ENCODE results near the gene NXPH4.

NXPH4 gene

DNA sequence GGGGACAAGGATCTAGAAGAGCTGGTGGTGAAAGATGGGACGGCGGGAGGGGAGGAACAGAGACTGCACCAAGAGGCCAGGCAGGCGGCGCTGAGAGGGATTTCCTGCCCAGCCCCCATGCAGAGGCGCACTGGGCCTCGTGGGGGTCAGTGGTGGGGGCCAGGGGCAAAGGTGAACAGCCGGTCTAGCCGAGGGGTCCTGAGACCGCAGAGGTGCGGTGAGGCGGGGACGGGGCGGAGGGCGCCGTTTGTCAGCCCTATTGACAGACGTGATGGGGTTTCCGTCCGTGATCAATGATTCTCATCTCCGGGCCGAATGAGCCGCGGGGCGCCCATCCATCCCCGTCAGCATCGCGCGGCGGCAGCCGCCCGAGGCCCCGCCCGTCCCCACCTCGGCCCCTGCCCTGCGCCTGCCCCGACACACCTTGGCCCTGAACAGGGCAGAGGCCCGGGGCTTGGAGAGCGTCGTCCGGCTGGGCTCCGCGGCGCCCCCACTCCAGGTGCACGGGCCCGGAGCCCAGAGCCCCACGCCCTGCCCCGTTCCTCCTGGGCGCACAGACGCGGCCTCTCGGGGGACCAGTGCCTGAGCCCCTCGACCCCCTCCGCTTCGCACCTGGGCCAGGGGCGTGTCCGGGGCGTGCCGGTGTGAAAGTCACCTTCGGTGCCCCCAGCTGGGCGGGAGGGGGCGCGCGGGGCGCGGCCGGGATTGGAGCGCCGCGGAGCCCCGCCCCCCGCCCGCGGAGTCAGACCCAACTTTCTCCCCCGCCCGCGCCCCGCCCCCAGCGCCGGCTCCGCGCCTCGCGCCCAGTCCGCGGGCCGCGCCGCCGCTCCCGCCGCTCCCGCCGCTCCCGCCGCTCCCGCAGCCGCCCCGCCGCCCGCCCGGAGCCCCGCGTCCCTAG is at the start of gene NXPH4:
Gene NXPH4 (plus strand): TSS at position 781 of the 898 bp plus-strand sequence. CDS start 176 bp downstream, outside the sequence.
- peak; percentile 79 for DNase-seq

DNA sequence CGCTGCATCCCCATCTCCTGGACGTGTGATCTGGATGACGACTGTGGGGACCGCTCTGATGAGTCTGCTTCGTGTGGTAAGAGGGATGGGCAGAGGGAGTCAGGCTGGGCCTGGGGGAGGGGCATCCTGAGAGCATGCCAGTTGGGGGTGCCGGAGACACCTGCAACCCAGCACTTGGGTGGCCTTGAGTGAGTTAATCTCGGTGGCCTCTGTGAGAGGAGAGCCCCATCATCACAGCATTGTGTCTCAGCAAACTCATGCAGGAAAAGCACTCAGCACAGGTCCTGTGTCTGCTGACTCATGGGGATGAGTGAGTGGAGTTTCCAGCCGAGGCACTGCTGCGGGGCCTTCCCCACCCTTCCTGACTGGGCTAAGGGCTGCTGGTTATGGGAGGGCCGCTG is 49.6 kb upstream of the NXPH4 start:
- DNase-seq, result no peak

DNA sequence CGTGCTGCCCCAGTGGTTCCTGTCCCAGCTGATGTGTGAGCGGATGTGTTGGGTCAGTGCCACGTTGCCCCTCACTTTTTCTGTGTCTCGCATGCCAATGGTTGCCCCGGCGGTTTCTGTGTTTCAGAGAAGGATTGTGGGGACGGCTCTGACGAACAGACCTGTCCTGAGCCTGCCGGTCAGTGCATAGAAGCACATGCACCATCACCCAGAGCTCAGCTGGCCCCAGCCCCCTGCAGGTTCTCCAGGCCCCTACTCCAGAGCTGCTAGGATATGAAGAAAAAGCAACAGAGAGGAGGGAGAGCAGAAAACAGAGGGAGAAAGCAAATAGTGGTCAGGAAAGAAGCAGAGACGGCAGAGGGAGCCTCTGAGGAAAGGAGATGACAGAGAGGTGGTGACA is 48.5 kb upstream of the NXPH4 start:
- no peak for DNase-seq

DNA sequence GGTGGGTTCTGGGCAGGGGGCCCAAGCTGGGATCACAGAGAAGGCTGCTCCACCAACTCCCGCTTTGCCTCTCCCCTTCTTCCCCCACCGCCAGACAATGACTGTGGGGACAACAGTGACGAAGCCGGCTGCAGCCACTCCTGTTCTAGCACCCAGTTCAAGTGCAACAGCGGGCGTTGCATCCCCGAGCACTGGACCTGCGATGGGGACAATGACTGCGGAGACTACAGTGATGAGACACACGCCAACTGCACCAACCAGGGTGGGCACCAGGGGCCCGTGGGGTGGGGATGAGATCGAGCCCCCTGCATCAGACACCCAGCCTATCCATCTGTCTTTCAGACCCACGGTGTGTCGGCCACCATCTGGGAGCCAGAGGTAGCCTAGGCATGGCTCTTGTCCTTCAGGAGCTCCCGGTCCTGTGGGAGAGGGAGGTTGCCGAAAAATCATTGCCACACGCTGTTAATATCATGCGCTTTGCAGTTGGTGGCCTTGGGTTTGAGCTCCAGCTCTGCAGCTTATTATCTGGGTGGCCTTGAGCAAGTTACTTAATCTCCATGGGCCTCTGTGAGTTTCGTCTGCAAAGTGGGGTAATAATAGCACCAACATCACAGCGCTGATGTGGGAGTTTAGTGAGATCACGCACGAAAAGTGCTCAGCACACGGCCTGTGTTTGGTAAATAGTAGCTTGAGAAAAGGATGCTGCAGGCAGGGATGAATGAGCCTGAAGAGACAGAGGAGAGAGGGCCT is 47.4 kb upstream of the NXPH4 start:
- DNase-seq, result no peak

DNA sequence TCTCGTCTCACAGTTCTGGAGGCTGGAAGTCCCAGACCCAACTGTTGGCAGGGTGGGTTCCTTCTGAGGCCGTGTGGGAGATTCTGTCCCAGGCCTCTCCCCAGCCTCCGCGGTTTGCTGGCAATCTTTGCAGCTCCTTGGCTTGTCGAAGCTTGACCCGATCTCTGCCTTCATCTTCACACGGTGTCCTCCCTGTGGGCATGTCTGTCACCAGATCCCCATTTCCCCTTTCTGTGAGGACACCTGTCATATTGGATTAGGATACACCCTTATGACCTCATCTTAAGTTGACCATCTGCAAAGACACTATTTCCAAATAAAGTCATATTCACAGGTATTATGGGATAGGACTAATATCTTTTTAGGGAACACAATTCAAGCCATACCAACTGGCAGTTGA is 46.6 kb upstream of the NXPH4 start:
- no peak for DNase-seq

DNA sequence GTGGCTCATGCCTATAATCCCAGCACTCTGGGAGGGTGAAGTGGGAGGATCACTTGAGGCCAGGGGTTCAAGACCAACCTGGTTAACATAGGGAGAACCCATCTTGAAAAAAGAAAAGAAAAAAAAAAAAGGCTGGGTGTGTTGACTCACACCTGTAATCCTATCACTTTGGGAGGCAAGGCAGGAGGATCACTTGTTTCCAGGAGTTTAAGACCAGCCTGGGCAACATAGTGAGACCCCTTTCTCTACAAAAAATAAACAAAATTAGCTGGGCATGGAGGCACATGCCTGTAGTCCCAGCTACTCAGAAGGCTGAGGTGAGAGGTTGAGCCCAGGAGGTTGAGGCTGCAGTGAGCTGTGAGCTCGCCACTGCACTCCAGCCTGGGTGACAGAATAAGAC is 46.2 kb upstream of the NXPH4 start:
- DNase-seq, result no peak

DNA sequence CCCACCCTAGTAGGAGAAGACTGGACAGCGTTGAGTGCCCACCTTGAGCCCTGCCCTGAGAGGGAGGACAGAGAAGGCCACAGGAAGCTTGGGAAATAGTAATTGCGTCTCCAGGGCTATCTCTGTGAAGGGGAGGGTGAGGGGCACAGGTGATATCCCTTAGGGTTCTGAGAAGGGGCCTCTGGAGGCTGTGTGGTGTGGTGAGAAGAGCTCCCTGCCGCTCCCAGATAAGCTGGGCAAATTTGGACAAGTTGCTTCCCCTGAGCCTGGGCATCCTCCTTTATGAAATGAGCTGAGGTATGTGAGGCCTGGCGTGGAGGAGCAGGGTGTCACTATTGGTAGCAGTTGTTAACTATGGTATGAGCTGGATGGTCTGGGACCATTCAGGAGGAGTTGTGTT is 45.7 kb upstream of the NXPH4 start:
- no peak for DNase-seq

DNA sequence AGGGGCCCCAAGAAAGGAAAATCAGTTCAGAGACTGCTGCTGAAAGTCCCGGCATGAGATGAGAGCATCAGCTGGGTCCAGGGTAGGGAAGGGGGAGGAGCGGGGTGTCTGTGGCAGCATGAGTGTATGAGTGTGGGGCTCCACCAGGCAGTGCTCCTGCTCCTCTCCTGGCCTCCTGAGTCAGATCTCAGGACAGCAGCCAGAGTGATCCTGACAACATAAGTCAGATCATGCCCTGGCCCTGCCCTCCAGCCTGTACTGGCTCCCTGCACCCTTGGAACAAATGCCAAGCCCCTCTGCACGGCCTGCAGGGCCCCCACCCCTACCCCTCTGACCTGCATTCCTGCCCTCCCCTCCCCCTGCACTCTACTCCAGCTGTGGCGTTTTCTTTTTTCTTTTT is 44.9 kb upstream of the NXPH4 start:
- no peak for DNase-seq

DNA sequence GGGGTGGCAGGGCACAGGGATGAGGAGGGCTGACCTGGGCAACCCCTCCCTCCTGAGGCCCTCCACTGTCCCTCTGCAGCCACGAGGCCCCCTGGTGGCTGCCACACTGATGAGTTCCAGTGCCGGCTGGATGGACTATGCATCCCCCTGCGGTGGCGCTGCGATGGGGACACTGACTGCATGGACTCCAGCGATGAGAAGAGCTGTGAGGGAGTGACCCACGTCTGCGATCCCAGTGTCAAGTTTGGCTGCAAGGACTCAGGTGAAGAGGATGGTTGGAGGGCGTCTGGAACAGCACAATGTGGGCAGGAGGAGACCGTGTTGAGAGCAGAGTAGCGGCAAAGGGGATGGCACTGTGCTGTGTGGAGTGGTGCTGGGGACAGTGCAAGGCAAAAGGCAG is 43.5 kb upstream of the NXPH4 start:
- peak; percentile 67 for DNase-seq

DNA sequence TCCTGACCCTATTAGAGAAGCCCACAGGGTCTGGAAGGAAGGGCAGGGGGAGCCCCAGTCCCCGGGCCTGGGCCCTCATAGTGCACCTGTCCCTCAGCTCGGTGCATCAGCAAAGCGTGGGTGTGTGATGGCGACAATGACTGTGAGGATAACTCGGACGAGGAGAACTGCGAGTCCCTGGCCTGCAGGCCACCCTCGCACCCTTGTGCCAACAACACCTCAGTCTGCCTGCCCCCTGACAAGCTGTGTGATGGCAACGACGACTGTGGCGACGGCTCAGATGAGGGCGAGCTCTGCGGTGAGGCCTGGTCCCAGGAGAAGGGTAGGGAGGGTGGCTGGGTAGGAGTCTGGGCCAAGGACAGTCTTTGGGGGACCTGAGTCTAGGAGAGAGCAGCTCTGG is 42.9 kb upstream of the NXPH4 start:
- DNase-seq, result no peak

DNA sequence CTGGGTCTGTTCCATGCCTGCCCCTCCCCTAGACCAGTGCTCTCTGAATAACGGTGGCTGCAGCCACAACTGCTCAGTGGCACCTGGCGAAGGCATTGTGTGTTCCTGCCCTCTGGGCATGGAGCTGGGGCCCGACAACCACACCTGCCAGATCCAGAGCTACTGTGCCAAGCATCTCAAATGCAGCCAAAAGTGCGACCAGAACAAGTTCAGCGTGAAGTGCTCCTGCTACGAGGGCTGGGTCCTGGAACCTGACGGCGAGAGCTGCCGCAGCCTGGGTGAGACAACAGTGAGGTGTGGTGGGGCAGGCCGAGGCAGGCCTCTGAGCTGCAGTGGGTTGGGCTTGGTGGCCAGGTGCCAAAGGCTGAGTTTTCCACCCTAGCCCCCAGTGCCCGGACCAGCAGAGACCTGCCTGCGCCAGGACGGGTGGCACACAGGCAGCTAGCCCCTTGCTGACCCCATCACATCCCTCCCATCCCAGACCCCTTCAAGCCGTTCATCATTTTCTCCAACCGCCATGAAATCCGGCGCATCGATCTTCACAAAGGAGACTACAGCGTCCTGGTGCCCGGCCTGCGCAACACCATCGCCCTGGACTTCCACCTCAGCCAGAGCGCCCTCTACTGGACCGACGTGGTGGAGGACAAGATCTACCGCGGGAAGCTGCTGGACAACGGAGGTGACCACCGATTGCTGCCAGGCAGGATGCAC is 41.0 kb upstream of the NXPH4 start:
- DNase-seq, result peak; percentile 77

DNA sequence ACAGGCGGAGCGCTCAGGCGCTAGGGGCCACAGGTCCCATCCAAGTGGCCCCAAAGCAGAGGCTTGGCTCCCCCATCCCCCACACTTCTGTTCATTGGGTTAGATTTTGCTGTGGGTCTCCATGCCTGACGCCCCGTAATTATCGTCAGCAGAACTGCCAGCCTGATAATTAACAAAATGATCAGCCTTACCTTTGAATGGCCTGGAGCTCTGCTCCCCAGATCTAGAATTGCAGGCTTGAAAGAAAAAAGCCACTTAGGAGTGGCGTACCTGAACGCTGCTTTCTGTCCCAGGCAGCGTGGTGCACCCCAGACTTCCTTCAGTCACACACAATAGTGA is 40.5 kb upstream of the NXPH4 start:
- no peak for DNase-seq

DNA sequence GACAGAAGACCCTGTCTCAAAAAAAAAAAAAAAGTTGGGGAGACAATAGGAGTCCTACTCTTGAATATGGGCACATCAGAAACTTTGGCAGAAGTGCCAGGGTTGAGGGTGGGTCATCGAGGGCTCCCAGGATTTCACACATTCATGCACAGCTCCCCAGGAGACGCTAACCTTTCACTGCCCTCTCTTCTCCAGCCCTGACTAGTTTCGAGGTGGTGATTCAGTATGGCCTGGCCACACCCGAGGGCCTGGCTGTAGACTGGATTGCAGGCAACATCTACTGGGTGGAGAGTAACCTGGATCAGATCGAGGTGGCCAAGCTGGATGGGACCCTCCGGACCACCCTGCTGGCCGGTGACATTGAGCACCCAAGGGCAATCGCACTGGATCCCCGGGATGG is 39.7 kb upstream of the NXPH4 start:
- DNase-seq, result no peak

DNA sequence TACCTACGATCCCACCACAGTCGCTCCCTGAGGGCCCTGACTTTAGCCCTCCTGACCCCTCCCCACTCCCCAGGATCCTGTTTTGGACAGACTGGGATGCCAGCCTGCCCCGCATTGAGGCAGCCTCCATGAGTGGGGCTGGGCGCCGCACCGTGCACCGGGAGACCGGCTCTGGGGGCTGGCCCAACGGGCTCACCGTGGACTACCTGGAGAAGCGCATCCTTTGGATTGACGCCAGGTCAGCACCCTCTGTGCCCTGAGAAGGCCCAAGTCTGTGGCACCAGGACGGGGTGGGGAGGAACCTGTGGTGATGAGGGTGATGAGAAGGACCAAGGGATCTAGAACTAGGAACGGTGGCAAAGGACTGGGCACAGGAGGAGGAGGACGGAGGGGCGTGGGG is 39.2 kb upstream of the NXPH4 start:
- DNase-seq, result no peak

DNA sequence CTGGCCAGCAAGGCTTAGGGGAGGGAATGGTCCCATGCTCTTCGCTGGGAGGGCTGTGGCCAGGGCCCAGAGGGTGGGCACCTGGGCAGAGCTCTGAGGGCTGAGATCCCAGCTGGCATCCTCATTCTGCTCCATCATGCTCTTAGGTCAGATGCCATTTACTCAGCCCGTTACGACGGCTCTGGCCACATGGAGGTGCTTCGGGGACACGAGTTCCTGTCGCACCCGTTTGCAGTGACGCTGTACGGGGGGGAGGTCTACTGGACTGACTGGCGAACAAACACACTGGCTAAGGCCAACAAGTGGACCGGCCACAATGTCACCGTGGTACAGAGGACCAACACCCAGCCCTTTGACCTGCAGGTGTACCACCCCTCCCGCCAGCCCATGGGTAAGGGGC is 38.4 kb upstream of the NXPH4 start:
- no peak for DNase-seq

DNA sequence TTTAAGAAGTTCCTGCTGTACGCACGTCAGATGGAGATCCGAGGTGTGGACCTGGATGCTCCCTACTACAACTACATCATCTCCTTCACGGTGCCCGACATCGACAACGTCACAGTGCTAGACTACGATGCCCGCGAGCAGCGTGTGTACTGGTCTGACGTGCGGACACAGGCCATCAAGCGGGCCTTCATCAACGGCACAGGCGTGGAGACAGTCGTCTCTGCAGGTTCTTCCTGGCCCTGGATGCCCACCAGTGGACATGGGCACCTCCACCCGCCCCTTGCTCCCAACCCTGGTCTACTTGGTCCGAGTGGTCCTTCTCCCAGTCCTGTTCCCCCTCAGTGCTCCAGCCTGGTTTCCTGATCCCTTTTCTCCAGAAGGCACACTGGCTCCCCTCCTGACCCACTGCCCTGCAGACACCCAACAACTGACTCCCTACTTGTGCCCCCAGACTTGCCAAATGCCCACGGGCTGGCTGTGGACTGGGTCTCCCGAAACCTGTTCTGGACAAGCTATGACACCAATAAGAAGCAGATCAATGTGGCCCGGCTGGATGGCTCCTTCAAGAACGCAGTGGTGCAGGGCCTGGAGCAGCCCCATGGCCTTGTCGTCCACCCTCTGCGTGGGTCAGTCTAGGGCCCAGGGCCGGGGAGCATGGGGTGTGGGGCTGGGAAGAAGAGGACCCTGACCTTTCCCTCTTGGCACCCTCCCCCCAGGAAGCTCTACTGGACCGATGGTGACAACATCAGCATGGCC is 37.1 kb upstream of the NXPH4 start:
- DNase-seq, result no peak

DNA sequence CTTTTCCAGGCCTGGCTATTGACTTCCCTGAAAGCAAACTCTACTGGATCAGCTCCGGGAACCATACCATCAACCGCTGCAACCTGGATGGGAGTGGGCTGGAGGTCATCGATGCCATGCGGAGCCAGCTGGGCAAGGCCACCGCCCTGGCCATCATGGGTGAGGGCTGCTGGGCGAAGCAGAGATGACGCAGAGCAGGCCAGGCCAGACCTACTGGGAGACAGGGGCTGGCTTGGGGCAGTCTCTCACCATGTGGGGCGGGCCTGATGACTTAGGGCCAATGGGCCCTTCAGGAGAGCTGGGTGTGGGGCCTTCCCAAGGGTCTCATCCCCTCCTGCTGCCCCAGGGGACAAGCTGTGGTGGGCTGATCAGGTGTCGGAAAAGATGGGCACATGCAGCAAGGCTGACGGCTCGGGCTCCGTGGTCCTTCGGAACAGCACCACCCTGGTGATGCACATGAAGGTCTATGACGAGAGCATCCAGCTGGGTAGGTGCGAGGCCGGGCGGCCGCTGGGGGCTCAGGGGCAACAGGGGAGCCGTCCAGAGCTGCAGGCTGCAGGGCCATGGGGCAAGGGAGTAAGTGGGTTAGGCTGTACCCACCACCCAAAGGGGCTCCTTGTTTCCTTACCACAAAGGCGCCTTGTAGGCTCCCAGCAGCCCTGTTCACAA is 36.1 kb upstream of the NXPH4 start:
- no peak for DNase-seq

DNA sequence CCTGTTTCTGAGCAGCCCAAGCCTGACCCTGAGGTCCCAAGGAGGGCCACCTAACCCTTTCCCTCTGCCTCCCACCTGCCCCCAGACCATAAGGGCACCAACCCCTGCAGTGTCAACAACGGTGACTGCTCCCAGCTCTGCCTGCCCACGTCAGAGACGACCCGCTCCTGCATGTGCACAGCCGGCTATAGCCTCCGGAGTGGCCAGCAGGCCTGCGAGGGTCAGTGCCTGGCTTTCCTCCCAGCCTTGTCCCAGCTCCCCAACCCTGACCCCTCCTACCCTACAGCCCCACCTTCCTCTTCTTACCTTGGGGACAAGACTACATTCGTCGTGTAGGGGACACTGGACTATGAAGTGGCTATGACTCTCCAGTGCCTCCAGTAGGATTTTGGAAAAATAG is 35.5 kb upstream of the NXPH4 start:
- no peak for DNase-seq

DNA sequence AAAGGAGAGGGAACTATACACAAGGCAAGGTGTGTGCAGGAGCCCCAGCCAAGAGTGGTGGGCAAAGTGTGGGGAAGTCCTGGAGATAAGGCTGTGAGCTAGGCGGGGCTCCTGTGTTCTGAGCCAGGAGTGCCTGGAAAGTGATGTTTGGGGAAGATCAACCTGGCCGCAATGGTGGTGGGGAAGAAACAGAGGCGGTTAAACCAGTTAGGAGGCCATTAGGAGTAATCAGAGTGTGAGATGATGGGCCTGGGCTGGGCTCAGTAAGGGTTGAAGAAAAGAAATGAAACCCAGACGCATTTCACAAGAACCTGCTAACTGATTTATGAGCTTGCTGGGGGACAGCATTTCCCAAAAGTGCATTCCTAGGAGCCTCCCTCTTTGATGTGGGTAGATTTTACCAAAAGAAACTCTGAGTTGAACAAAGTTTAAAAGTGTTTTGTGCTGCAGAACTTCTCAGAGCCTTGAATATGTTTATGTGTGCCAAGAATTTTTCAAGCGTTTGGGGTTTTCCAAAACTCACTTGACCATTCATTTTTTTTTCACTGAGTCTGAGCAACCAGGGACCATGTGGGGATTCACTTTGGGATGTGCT is 34.9 kb upstream of the NXPH4 start:
- DNase-seq, result no peak

DNA sequence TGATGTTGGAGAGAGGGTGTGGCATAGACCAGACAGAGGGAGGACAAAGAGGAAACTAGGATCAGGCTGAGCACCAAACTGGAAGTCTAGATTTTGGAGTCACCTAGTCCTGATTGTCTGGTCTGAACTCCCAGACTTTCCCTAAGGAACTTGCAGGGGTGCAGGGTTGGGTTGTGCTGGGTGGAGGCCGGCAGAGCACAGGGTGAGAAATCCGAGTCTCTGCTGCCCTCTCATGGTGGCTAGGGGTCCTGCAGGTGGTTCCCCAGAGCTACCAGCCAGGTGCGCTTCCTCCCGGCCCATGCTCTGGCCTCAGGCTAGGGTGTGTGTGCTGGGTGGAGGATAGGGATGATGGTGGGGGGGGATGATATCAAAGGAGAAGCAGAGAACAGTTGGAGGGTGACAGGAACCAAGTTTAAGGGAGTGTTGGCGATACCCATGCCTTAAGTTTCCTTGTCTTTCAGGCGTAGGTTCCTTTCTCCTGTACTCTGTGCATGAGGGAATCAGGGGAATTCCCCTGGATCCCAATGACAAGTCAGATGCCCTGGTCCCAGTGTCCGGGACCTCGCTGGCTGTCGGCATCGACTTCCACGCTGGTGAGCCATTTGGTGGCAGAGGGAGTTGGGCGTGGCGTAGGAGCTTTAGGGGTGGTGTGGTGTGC is 33.5 kb upstream of the NXPH4 start:
- peak; percentile 83 for DNase-seq

DNA sequence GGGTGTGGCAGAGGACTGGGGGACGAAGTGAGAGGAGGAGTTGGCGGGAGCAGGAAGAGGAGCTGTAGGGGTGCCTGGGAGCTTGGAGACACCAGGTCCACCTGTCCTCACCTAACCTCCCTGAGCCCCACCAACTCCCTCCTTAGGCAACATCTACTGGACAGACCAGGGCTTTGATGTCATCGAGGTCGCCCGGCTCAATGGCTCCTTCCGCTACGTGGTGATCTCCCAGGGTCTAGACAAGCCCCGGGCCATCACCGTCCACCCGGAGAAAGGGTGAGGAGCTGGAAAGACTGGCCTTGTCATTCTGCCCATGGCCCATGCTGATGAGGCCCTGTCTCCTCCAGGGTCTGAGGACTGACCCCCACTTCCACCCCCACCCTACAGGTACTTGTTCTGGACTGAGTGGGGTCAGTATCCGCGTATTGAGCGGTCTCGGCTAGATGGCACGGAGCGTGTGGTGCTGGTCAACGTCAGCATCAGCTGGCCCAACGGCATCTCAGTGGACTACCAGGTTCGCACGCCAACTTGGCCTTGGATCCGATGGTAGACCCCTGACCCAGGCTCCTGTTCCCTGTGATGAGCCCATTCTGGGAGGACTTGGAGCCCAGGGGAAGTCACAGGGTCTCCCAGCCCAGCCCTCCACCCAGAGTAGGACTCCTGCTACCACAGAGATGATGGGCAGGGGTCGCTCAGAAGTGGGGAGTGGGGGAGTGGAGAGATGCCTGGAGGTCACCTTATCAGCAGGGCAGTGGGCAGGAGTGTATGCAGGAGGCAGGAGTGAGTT is 32.5 kb upstream of the NXPH4 start:
- DNase-seq, result no peak
